ENCODE data around the gene SHPK.

The SHPK gene

GRCh38 chr17:3621146-3621720 is 14.8 kb downstream of the SHPK start:
- TF ChIP-seq, protein P1, sequence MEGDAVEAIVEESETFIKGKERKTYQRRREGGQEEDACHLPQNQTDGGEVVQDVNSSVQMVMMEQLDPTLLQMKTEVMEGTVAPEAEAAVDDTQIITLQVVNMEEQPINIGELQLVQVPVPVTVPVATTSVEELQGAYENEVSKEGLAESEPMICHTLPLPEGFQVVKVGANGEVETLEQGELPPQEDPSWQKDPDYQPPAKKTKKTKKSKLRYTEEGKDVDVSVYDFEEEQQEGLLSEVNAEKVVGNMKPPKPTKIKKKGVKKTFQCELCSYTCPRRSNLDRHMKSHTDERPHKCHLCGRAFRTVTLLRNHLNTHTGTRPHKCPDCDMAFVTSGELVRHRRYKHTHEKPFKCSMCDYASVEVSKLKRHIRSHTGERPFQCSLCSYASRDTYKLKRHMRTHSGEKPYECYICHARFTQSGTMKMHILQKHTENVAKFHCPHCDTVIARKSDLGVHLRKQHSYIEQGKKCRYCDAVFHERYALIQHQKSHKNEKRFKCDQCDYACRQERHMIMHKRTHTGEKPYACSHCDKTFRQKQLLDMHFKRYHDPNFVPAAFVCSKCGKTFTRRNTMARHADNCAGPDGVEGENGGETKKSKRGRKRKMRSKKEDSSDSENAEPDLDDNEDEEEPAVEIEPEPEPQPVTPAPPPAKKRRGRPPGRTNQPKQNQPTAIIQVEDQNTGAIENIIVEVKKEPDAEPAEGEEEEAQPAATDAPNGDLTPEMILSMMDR (IDR thresholded peaks at IDR 0.05): no peak
- Histone ChIP-seq H3K27ac (no peak overlapping the region), H3K27me3 (no peaks in the 10 kb centered on the region), H3K36me3 (peaks cover 78 to 96% (median 82%) of the 10 kb centered on the region in 3 donors), H3K9me3 (no peaks in the 10 kb centered on the region), H3K4me3 (no peak overlapping the region), H3K4me1 (no peaks in the 10 kb centered on the region)
- DNase-seq: no peak
- intact Hi-C loops (cut with DNase I; ENCODE audit: low total_unique reads): no loop called here

DNA sequence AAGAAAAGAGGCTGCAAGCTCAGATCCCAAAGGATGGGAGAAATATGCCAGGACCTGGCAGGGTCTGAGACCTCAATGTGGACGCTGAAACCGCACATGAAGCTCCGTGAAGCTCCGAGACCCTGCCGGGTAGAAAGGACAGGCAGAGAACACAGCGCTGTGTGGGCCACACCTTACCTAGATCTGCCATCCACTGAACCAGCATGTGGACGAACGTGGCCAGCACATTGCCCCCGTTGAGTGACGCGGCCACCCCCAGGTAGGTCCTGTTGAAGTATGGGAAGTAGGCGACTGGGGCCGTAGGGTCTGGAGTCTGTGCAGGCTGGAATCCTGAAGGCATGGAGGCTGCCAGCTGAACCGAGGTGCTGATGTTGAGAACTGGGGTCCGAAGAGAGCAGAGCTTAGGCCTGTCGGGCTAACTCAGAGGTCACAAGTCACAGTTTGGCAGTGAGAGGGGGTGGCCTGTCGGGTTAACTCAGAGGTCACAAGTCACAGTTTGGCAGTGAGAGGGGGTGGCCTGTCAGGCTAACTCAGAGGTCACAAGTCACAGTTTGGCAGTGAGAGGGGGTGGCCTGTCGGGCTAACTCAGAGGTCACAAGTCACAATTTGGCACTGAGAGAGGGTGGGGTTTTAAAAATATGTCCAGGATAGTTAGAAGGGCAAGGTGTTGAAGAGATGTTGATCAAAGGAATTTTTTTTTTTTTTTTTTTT is 20.7 kb downstream of the SHPK start:
- Histone ChIP-seq H3K27ac (no peak overlapping the region), H3K9me3 (no peaks in the 10 kb centered on the region), H3K36me3 (peaks cover 74 to 100% (median 78%) of the 10 kb centered on the region in 3 donors), H3K4me3 (no peak overlapping the region), H3K4me1 (no peaks in the 10 kb centered on the region), H3K27me3 (no peaks in the 10 kb centered on the region)
- no peak for DNase-seq
- TF ChIP-seq, protein P1 (IDR thresholded peaks at IDR 0.05): no peak
- intact Hi-C loops (cut with DNase I; ENCODE audit: low total_unique reads): no loop called here

DNA sequence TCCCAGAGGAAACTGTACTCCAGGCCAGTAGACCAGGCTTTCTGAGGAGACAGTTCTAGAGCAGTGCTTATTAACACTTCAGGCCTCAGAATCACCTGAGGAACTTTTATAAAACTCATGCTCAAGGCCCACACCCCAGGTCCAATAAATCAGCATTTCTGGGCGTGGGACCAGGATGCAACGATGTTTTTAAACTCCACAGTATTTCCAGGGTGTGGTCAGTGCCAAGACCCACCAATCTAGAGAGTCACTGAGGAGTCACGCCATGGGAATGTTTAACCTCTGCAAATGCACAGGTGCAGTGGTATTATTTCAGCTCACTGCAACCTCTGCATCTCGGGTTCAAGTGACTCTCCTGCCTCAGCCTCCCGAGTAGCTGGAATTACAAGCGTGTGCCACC is 22.9 kb downstream of the SHPK start:
- TF ChIP-seq, protein P1 (IDR thresholded peaks at IDR 0.05): no peak
- Histone ChIP-seq H3K4me1 (no peaks in the 10 kb centered on the region), H3K9me3 (no peaks in the 10 kb centered on the region), H3K4me3 (no peak overlapping the region), H3K36me3 (peaks cover 65 to 100% (median 78%) of the 10 kb centered on the region in 3 donors), H3K27ac (no peak overlapping the region), H3K27me3 (no peaks in the 10 kb centered on the region)
- intact Hi-C loops (cut with DNase I; ENCODE audit: low total_unique reads): no loop called here
- DNase-seq: no peak

DNA sequence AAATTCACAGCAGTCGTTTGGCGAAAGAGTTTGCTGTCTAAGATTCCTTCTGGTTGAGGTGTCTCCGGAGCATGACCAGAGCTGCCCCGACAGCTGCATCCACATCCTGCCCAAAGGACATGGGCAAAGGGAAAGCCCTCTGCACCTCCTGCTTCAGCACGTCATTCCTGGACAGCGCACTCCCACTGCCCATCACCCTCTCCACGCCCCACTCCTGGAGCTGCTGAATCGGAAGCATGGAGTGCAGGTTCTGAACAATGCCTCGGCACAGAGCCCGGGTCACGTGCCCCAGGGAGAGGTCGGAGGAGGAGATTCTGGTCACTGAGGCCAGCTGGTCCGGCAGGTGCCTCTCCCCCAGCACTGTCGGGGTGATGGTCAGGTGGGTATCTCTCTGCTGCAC is 25.5 kb downstream of the SHPK start:
- TF ChIP-seq, protein P1 (IDR thresholded peaks at IDR 0.05): no peak
- Histone ChIP-seq H3K9me3 (no peaks in the 10 kb centered on the region), H3K27ac (no peak overlapping the region), H3K4me1 (no peaks in the 10 kb centered on the region), H3K36me3 (peaks cover 50 to 100% (median 68%) of the 10 kb centered on the region in 3 donors), H3K27me3 (no peaks in the 10 kb centered on the region), H3K4me3 (no peak overlapping the region)
- intact Hi-C loops (cut with DNase I; ENCODE audit: low total_unique reads): no loop called here
- no peak for DNase-seq

DNA sequence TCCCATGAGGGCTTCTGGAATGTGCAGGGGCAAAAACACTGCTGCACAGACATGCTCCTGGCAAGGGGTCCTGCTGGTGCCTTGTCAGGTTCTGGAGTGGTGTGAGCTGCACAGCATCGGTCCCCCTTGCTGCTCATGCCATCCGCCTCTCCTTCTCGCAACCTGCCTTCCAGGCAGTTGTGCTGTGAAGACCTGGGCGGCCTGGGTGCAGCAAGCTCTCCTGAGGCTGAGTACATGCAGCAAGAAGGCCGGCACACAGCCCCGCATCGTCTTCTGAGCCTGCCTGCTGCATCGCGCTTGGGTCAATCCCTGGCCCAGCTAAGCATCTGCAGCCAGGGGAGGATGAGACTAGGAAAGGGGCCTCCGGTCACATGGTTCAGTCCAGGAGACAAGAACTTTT is 26.4 kb downstream of the SHPK start:
- intact Hi-C loops (cut with DNase I; ENCODE audit: low total_unique reads): no loop called here
- no peak overlapping the region for H3K4me3 ChIP-seq
- no peak overlapping the region for H3K27ac ChIP-seq
- DNase-seq: no peak
- H3K36me3 ChIP-seq: peaks cover 44 to 92% (median 63%) of the 10 kb centered on the region in 3 donors
- H3K4me1 ChIP-seq: no peaks in the 10 kb centered on the region
- no peaks in the 10 kb centered on the region for H3K27me3 ChIP-seq
- H3K9me3 ChIP-seq: no peaks in the 10 kb centered on the region
- TF ChIP-seq, protein P1 (IDR thresholded peaks at IDR 0.05): no peak
